Putamen (tissue), 1 donor: ENCODE results near the gene GATAD2B.
"Not testable (repeated sequence)": the region's sequence is repeated elsewhere in the genome, so short reads cannot be mapped to it uniquely, and the experiment has no call there.

Experiments
- DNase-seq: peaks from one replicate; pipeline ENCODE4 v3.0.0-alpha.2; 2016; ENCODE audit warnings: low spot score

The GATAD2B gene

DNA sequence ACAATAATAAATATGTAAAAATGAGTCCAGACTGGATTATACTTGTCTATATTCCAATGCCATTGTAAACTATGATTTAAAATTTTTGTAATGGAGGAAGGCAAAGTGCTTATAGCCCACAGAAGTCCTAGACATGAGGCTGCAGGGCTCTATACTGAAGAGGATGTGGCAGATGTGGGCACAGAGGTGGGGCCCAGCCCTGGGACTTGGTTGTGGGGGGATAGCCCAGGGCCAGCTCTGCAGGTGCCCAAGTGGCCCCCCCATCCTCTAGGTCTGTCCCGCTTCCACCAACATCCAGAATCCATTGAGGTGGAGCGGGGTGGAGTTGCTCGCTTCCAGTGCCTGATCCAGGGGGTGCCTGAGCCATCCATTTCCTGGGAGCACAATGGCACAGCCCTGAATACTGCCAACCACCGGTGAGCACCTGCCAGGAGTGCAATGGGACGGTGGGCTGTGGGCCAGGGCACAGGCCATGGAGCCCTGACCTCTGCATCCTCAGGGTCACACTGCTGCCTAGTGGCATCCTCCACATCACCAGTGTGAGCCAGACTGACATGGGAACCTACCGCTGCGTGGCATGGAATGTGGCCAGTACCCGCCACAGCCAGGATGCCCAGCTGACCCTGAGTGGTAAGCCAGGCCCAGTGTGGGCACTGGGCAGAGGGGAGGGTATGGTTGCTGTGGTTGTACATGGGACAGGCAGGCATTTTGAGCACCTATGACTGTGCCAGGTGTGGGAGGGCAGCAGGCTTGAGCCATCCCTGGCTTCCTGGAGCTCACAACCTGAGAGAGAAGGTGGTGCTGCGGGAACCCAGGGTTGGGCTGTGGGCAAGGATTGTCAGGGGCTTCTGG is 126.6 kb downstream of the GATAD2B start:
- no peak for DNase-seq

GRCh38 chr1:153795330-153795837 is 127.4 kb downstream of the GATAD2B start:
- DNase-seq = no peak

DNA sequence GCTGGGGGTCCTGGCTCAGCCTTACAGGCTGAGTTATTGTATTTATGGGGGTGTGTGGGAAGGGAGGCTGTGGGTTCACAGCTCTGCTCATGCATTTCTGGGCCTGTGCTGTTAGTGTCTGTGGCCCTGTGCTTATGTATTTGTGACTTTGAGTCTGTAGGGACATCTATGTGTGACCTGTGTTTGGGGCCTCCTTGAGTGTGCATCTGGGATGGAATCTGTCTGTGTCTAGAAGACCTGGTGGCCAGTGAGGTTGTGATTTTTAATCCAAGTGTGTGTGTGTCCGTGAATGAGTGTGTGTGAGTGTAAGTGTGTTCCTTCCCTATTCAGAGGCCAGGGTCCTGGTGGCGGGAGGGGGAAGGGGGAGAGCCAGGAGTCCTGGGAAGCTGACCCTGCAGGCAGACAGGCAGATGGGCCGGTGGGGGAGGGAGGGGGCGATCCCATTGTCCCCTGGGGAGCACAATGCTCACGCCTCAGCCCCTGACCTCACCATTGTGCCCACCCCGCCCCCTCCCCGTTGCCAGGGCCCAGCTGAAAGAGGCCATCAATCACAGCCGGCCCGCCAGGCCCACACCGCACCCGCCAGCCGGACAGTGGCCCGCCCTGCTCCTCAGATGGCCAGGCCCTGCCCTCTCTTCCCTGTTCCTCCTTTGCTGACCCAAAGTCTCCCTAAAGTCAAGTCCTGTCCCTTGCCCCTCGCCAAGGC is 128.0 kb downstream of the GATAD2B start:
- no peak for DNase-seq

GRCh38 chr1:153793973-153794615 is 128.7 kb downstream of the GATAD2B start:
- no peak for DNase-seq

DNA sequence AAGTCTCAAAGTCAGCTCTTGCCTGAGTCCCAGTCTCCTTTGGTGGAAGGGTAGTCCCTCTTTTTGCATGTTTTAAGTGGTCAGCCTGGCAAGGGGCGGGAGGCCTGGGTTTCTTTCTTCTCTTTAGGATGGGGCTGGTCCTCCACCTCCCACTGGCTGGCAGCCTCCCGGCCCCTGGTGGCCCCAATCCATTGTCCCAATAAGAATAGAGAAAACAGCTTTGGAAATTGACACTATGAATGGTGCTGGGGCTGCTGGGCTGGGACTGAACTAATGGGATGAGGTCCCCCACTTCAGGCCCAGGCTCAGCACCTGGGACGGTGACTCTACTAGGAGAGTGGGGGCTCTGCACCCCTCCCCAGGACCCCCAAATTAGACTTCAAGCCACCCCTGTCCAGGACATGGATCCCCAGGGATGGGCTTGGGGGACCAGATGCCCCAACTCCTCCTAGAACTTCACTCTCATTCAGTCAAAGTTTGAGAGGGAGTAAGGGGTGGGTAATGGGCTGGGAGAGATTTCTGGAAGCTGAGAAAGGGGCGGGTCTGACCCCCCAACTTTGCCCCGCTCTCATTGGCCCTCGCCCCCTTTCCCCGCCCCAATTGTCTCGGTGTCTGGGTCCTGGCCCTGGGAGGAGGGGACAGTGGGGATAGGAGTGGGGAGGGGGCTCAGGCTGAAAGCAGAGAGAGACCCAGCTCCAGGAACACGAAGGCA is 129.4 kb downstream of the GATAD2B start:
- DNase-seq = no peak

DNA sequence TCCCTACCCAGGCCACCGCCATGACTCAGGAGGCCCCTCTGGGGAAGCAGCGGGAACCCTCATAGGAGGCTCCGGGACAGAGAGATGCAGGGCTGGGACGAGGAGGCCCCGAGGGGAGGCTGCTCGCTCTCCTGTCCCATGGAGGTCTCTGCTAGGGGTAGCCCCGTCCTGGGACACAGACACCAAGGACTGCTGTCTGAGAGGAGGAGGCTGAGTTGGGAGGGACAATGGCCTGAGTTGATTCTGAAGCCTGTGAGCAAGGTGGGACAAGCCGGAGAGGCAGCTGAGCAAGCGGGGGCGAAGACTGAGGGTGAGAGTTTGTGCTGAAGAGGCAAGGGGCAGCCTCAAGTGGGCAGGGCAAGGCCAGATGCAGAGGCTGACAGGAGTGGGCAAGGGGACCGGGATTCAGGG is 130.1 kb downstream of the GATAD2B start:
- no peak for DNase-seq

GRCh38 chr1:153791648-153792253 is 131.0 kb downstream of the GATAD2B start:
- DNase-seq = no peak

- no peak for DNase-seq
Measured at GRCh38 chr1:153790966-153791647, 131.7 kb downstream of the GATAD2B start.

- peak; percentile 82 for DNase-seq
Measured at GRCh38 chr1:153790313-153790965, 132.3 kb downstream of the GATAD2B start.

GRCh38 chr1:153789478-153790034 is 133.2 kb downstream of the GATAD2B start:
- DNase-seq = no peak

- DNase-seq = no peak
Measured at GRCh38 chr1:153786038-153786790, 136.6 kb downstream of the GATAD2B start.

- DNase-seq = peak; percentile 91
Measured at GRCh38 chr1:153783233-153784190, 139.3 kb downstream of the GATAD2B start.

GRCh38 chr1:153782648-153783047 is 140.1 kb downstream of the GATAD2B start:
- not testable (repeated sequence) for DNase-seq

- DNase-seq = no peak
Measured at GRCh38 chr1:153780551-153780950, 142.2 kb downstream of the GATAD2B start.

- DNase-seq = no peak
Measured at GRCh38 chr1:153779781-153780541, 142.8 kb downstream of the GATAD2B start.

GRCh38 chr1:153778824-153779519 is 143.8 kb downstream of the GATAD2B start:
- DNase-seq = no peak
